Measurements from ENCODE around the gene ZBTB2.

Gene ZBTB2

GRCh38 chr6:151391471-151392413 is at the start of gene ZBTB2:
Gene ZBTB2, minus strand, starts transcription at chr6:151391559. Its CDS starts 17,922 bp downstream, at chr6:151373637.
- peak within 1 kb of the TSS; percentile 97 for H3K27ac Mint-ChIP-seq
- H3K36me3 Mint-ChIP-seq (ENCODE audit: low read depth): peaks cover 62% of the 10 kb centered on the region
- H3K27me3 Mint-ChIP-seq: no peaks in the 10 kb centered on the region
- no peaks in the 10 kb centered on the region for H3K9me3 Mint-ChIP-seq
- H3K4me1 Mint-ChIP-seq (ENCODE audit: low read depth): peaks cover 63% of the 10 kb centered on the region
- DNase-seq: peak; percentile 76
- peak within 1 kb of the TSS; percentile 98 for H3K4me3 Mint-ChIP-seq

- Mint-ChIP-seq H3K9me3 (no peaks in the 10 kb centered on the region), H3K4me1 (ENCODE audit: low read depth) (peaks cover 39% of the 10 kb centered on the region), H3K27ac (no peak overlapping the region), H3K27me3 (no peaks in the 10 kb centered on the region), H3K36me3 (ENCODE audit: low read depth) (peaks cover 80% of the 10 kb centered on the region), H3K4me3 (no peak overlapping the region)
- no peak for DNase-seq
Measured at GRCh38 chr6:151440930-151441329, 49.6 kb upstream of the ZBTB2 start.

GRCh38 chr6:151440498-151440897 is 49.1 kb upstream of the ZBTB2 start:
- H3K36me3 Mint-ChIP-seq (ENCODE audit: low read depth): peaks cover 80% of the 10 kb centered on the region
- peaks cover 39% of the 10 kb centered on the region for H3K4me1 Mint-ChIP-seq (ENCODE audit: low read depth)

GRCh38 chr6:151437401-151437800 is 46.0 kb upstream of the ZBTB2 start:
- H3K9me3 Mint-ChIP-seq: no peaks in the 10 kb centered on the region
- H3K27ac Mint-ChIP-seq: no peak overlapping the region
- peaks cover 66% of the 10 kb centered on the region for H3K36me3 Mint-ChIP-seq (ENCODE audit: low read depth)
- no peak for DNase-seq
- peaks cover 32% of the 10 kb centered on the region for H3K4me1 Mint-ChIP-seq (ENCODE audit: low read depth)
- H3K27me3 Mint-ChIP-seq: no peaks in the 10 kb centered on the region
- no peak overlapping the region for H3K4me3 Mint-ChIP-seq

More at GRCh38 chr6:151440498-151440897, 49.1 kb upstream of the ZBTB2 start:
- Mint-ChIP-seq H3K4me3 (no peak overlapping the region), H3K27ac (no peak overlapping the region), H3K27me3 (no peaks in the 10 kb centered on the region), H3K9me3 (no peaks in the 10 kb centered on the region)
- DNase-seq: no peak

GRCh38 chr6:151436802-151437201 is 45.4 kb upstream of the ZBTB2 start:
- H3K27me3 Mint-ChIP-seq: no peaks in the 10 kb centered on the region
- no peaks in the 10 kb centered on the region for H3K9me3 Mint-ChIP-seq
- peaks cover 64% of the 10 kb centered on the region for H3K36me3 Mint-ChIP-seq (ENCODE audit: low read depth)
- no peak overlapping the region for H3K4me3 Mint-ChIP-seq
- H3K4me1 Mint-ChIP-seq (ENCODE audit: low read depth): peaks cover 30% of the 10 kb centered on the region
- no peak for DNase-seq
- no peak overlapping the region for H3K27ac Mint-ChIP-seq

- H3K36me3 Mint-ChIP-seq (ENCODE audit: low read depth): peaks cover 66% of the 10 kb centered on the region
- H3K4me1 Mint-ChIP-seq (ENCODE audit: low read depth): peaks cover 25% of the 10 kb centered on the region
- no peaks in the 10 kb centered on the region for H3K27me3 Mint-ChIP-seq
- no peak overlapping the region for H3K4me3 Mint-ChIP-seq
- DNase-seq: no peak
- H3K9me3 Mint-ChIP-seq: no peaks in the 10 kb centered on the region
- H3K27ac Mint-ChIP-seq: peak overlapping the region; percentile 18
Measured at GRCh38 chr6:151436300-151436699, 44.9 kb upstream of the ZBTB2 start.

GRCh38 chr6:151434369-151434768 is 43.0 kb upstream of the ZBTB2 start:
- Mint-ChIP-seq H3K27me3 (no peaks in the 10 kb centered on the region), H3K4me1 (ENCODE audit: low read depth) (peaks cover 16% of the 10 kb centered on the region), H3K27ac (no peak overlapping the region), H3K9me3 (no peaks in the 10 kb centered on the region), H3K36me3 (ENCODE audit: low read depth) (peaks cover 77% of the 10 kb centered on the region), H3K4me3 (no peak overlapping the region)
- no peak for DNase-seq

- Mint-ChIP-seq H3K4me1 (ENCODE audit: low read depth) (peaks cover 11% of the 10 kb centered on the region), H3K27me3 (no peaks in the 10 kb centered on the region), H3K4me3 (no peak overlapping the region), H3K9me3 (no peaks in the 10 kb centered on the region), H3K36me3 (ENCODE audit: low read depth) (peaks cover 76% of the 10 kb centered on the region), H3K27ac (no peak overlapping the region)
- no peak for DNase-seq
Measured at GRCh38 chr6:151432651-151433050, 41.3 kb upstream of the ZBTB2 start.

GRCh38 chr6:151431337-151431736 is 40.0 kb upstream of the ZBTB2 start:
- Mint-ChIP-seq H3K4me3 (no peak overlapping the region), H3K36me3 (ENCODE audit: low read depth) (peaks cover 71% of the 10 kb centered on the region)

GRCh38 chr6:151430886-151431285 is 39.5 kb upstream of the ZBTB2 start:
- no peak for DNase-seq
- Mint-ChIP-seq H3K36me3 (ENCODE audit: low read depth) (peaks cover 71% of the 10 kb centered on the region), H3K4me3 (no peak overlapping the region), H3K27me3 (no peaks in the 10 kb centered on the region), H3K4me1 (ENCODE audit: low read depth) (no peaks in the 10 kb centered on the region), H3K27ac (no peak overlapping the region), H3K9me3 (no peaks in the 10 kb centered on the region)

More at GRCh38 chr6:151431337-151431736, 40.0 kb upstream of the ZBTB2 start:
- no peak for DNase-seq
- H3K27me3 Mint-ChIP-seq: no peaks in the 10 kb centered on the region
- no peak overlapping the region for H3K27ac Mint-ChIP-seq
- peaks cover 2% of the 10 kb centered on the region for H3K4me1 Mint-ChIP-seq (ENCODE audit: low read depth)
- no peaks in the 10 kb centered on the region for H3K9me3 Mint-ChIP-seq

GRCh38 chr6:151428093-151428735 is 36.9 kb upstream of the ZBTB2 start:
- H3K9me3 Mint-ChIP-seq: no peaks in the 10 kb centered on the region
- H3K27ac Mint-ChIP-seq: no peak overlapping the region
- DNase-seq: no peak
- H3K36me3 Mint-ChIP-seq (ENCODE audit: low read depth): peaks cover 80% of the 10 kb centered on the region
- H3K27me3 Mint-ChIP-seq: no peaks in the 10 kb centered on the region
- no peak overlapping the region for H3K4me3 Mint-ChIP-seq
- no peaks in the 10 kb centered on the region for H3K4me1 Mint-ChIP-seq (ENCODE audit: low read depth)

- Mint-ChIP-seq H3K9me3 (no peaks in the 10 kb centered on the region), H3K36me3 (ENCODE audit: low read depth) (peaks cover 78% of the 10 kb centered on the region), H3K27me3 (no peaks in the 10 kb centered on the region), H3K27ac (no peak overlapping the region), H3K4me1 (ENCODE audit: low read depth) (no peaks in the 10 kb centered on the region), H3K4me3 (no peak overlapping the region)
- DNase-seq: no peak
Measured at GRCh38 chr6:151425561-151425960, 34.2 kb upstream of the ZBTB2 start.

GRCh38 chr6:151422981-151423380 is 31.6 kb upstream of the ZBTB2 start:
- no peak for DNase-seq
- H3K4me3 Mint-ChIP-seq: no peak overlapping the region
- peaks cover 71% of the 10 kb centered on the region for H3K36me3 Mint-ChIP-seq (ENCODE audit: low read depth)
- H3K27ac Mint-ChIP-seq: no peak overlapping the region
- no peaks in the 10 kb centered on the region for H3K9me3 Mint-ChIP-seq
- no peaks in the 10 kb centered on the region for H3K27me3 Mint-ChIP-seq
- no peaks in the 10 kb centered on the region for H3K4me1 Mint-ChIP-seq (ENCODE audit: low read depth)

GRCh38 chr6:151417477-151417876 is 26.1 kb upstream of the ZBTB2 start:
- peaks cover 82% of the 10 kb centered on the region for H3K36me3 Mint-ChIP-seq (ENCODE audit: low read depth)
- DNase-seq: no peak
- H3K27ac Mint-ChIP-seq: no peak overlapping the region
- H3K27me3 Mint-ChIP-seq: no peaks in the 10 kb centered on the region
- peaks cover 16% of the 10 kb centered on the region for H3K4me1 Mint-ChIP-seq (ENCODE audit: low read depth)
- no peak overlapping the region for H3K4me3 Mint-ChIP-seq
- peaks cover 3% of the 10 kb centered on the region for H3K9me3 Mint-ChIP-seq
